Umbilical cord (tissue), 2 donors: ENCODE results near the gene SLK. TPM values are rescaled to one million over a fixed set of nuclear protein-coding genes. Genes with fewer than 3 reads are reported as not detected.

Source experiments
- DNase-seq: peaks from one replicate; pipeline ENCODE4 v3.0.0-alpha.2; 2015; ENCODE audit warnings: low spot score
- total RNA-seq: library from RNA; depleted of rRNA; stranded (reverse); fragments of >200 nt; gene quantifications from one replicate; pipeline ENCODE4 v1.2.3, GENCODE V29; 2014; ENCODE audit warnings: low replicate concordance; ENCODE audit not compliant: insufficient read depth

Gene SLK
- total RNA-seq, 1 donor from 2014 or later, result 128 TPM

DNA sequence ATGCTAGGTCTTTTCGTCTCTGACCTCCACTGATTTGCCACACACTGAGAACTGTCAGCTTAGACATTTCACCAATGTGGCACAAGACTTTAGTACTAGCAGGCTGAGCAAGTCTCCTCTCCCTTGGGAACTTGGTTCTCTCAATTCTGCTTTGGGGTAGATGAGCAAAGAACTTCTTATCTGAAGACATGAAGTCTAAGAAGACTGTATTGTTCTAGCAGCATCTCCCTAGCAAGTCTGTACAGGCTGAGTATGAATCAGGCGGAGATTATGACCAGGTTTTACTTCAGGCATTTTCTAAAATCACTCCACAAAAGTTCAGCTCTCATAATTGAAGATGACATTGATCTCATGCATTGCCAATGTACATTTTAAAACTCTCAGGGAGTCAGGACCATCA, 25.1 kb upstream of the SLK start:
- DNase-seq, result peak; percentile 36

- no peak for DNase-seq
Measured at GRCh38 chr10:103942866-103943265, 24.1 kb upstream of the SLK start.

DNA sequence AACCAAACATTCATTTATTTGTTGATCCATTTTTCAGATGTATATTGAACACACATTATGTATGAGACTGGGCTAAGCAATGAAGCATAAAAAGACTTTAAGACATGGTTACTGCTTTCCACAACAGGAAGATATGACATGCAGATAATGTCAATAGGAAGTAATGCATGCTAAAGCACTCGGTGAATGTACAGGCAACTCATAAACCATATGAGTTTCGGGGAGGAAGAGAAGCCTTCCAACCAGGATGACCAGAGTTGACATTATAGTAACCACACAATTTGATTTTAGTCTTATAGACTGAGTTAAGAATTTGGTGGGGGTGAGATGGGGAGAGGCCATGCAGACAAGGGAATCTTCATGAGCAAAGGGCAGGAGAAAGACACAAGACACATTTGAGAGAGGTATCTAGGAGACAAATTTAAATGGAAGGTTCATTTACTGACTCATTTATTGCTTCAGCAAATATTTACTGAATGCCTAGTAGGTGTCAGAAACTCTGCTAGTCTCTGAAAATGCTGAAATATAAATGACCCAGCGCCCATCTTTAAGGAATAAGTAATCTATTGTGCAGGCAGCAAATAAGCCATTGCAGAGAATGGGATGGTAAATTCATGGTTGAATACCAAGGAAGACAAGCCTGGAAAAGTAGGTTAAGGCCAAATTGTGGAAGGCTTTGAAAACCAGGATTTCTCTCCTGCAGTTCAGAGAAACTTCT, 19.0 kb upstream of the SLK start:
- no peak for DNase-seq

DNA sequence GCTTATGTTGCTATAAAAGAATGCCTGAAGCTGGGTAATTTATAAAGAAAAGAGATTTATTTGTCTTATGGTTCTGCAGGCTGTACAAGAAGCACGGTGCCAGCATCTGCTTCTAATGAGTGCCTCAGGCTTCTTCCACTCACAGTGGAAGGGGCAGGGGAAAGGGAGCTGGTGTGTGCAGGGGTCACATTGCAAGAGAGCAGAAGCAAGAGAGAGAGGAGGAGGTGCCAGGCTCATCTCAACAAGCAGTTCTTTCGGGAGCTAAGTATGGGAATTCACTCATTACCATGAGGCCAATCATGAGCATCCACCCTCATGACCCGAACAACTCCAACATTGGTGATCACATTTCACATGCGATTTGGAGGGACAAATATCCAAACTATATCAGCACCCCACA, 17.2 kb upstream of the SLK start:
- no peak for DNase-seq

DNA sequence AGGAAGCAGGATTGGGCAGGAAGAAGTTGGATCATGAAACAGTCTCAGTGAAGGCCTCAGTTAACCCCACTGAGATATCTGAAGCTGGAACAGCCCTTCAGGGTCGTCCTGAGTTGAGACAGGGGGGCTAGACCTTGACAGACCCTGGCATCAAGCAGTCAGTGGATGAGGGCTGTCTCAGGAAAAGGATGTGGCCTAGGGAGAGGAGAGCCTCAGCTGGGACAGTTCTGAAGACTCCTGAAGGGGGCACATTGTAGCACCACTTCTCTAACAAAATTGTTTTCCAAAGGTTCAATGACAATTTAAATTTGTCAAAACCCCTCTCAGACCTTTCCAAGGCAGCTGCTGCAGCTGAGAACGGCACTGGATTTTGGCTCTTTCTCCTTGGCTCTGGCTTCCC, 15.8 kb upstream of the SLK start:
- no peak for DNase-seq

DNA sequence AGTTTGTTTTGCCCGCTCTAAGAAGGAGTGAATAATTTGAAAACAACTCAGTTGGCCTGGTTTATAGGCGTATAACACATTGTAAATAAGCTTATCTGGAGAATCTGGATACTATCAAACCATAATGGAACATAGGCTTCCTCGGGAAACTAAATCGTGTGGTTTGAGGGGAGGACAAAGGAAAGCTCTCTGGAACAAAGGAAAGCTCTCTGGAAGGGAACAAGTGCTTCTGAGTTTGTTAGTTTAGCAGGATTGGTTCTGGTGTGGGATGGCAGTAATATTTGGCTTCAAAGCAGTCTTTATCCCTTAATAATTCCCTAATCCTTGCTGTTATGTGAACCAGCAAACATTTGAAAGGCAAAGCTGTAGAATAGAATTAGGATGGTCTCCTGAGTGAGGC, 15.0 kb upstream of the SLK start:
- DNase-seq, result no peak

DNA sequence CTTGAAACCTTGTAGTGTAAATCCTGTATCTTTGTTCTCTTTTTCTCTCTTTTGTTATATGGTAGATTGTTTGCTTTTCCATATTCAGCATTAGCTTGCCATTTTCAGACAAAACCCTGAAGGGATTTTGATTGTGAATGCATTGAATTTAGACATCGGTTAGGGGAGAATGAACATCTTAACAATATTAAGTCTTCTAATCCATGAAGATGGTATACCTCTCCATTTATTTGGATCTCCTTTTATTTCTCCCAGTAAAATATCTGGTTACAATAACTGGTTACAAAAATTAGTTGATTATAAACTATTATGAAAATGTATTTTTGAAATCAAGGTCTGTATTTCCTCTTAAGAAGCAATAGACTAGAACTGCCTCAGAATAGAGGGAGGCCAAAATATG, 12.4 kb upstream of the SLK start:
- DNase-seq, result no peak

DNA sequence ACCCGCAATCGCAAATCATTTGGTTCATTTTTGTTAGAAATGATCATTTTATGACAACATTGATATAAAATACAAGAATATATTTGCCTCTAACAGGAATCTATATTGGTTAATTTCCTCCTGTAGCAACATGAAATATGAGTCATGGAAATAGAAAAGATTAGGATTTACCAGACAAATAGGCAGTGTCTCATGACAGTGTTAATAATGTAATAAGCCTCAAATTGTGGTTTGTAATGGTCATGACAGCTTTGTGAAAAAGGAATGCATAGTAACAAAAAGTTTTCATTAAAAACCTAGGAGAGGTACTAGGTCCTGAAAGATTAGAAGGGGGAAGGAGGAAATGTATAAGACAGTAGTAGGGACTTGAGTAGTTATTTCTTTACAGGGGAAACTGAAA, 7.9 kb upstream of the SLK start:
- DNase-seq, result no peak

- DNase-seq, result no peak
Measured at GRCh38 chr10:103960103-103960502, 6.8 kb upstream of the SLK start.

DNA sequence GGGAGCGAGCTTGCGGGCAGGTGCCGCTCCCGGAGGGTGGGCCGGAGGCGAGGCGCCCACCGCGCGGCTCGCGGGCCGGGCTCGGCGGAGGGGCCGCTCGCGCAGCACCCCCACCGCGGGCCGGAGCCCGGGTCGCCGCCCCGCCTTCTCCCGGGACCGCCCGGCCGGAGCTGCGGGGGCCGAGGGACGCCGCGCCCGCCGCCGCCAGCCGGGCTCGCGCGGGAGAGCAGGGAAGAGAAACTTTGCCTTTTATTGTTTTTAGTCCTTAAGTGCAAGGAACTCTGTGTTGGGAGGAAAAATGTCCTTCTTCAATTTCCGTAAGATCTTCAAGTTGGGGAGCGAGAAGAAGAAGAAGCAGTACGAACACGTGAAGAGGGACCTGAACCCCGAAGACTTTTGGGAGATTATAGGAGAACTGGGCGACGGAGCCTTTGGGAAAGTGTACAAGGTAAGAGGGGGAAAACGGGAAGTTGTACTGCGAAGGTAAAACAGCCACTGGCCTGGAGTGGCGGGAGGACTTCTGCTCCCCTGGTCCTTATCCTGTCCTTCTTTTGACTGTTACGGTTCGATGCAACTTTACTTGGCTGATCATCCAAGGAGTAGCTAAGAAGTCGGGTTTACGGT, 620 bp downstream of the SLK start:
- DNase-seq, result peak; percentile 45

DNA sequence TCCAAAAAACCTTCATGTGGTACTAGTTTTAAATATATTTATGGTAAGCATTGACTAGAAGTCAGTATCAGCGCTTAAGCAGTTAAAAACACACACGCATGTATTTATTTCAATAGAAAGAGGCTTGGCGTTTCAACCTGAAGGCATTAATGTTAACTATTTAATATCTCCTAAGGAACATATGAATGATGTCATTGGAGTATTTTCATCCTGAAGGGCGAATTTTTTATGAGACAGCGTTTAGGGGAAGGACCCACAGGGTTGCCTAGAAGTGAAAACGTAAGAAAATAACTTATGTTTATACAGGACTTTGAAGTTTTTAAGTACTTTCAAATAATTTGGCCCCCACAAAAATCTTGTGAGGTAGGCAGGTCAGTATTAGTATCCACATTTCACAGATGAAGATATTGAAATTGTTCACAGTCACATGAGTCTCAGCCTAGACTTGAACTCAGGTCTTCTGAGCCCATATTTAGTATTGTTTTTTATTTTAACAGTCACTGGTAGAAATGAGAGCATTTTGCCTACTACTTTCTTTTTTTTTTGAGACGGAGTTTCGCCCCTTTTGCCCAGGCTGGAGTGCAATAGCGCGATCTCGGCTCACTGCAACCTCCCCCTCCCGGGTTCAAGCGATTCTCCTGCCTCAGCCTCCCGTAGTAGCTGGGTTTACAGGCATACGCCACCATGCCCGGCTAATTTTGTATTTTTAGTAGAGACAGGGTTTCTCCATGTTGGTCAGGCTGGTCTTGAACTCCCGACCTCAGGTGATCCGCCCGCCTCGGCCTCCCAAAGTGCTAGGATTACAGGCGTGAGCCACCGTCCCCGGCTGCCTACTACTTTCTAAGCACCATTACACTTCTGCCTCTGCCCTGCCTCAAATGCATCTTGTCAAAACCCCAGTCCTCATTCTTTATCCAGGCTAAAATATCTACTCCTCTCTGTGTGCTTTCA, 1.8 kb downstream of the SLK start:
- peak; percentile 16 for DNase-seq

- DNase-seq, result no peak
Measured at GRCh38 chr10:103969436-103969835, 2.5 kb downstream of the SLK start.

DNA sequence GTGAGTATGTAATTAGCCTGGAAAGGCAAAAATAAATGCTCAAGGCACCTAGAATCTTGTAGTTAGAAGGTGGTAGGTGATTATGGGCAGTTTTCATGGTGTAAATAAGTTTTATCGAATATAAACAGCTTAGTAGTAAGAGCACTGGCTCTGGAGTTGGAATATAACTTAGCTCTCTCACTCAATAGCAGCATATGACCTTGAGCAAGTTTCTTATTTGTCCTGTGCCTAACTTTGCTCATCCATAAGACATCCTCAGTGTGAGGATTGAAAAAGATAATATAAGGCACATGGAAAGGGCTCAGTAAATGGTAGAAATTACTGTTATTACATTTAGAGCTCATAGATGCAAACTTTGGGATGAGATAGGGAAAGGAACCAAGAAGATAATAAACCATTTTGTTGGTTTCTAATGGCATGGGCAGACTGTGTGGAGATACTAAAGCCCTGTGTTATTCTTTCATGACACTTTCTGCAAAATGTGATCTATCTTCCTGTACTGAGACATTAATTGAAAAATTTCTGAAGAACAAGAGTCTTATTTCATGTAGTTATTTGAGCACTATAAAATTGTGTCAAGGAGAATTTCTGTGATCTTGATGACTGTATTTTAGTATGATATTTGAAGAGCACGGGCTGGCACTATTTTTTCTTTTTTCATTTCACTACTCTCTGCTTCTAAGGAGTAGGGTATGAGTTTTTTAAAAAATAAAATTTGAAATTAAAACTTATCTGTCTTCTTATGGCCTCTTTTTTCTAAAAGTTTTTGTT, 3.1 kb downstream of the SLK start:
- no peak for DNase-seq

DNA sequence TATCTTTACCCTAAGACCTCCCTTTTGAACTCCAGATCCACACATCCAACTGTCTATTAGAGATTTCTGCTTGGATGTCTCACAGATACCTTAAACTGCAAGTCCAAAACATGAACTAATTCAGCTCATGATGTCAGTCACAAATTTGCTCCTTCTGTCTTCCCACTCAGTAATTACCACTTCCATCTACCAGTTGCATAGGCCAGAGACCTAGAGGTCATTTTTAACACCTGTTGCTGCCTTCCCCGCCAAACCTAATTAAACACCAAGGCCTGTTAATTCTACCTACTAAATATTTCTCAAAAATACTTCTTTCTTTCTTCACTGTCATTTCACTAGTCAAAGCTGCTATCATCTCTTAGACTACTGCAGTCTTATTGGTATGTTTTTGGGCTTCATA, 8.2 kb downstream of the SLK start:
- DNase-seq, result no peak

DNA sequence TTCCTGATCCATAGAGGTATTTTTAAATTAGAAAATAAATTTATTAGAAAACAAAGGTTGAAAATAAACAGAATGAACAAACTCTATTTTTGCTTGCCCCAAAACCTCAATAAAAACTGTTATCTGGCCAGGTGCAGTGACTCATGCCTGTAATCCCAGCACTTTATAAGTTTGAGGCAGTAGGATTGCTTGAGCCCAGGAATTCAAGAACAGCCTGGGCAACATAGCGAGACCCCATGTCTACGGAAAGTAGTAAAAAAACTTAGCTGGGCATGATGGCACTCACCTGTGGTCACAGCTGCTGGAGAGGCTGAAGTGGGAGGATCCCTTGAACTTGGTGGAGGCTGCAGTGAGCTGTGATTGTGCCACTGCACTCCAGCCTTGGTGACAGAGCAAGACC, 10.3 kb downstream of the SLK start:
- no peak for DNase-seq

DNA sequence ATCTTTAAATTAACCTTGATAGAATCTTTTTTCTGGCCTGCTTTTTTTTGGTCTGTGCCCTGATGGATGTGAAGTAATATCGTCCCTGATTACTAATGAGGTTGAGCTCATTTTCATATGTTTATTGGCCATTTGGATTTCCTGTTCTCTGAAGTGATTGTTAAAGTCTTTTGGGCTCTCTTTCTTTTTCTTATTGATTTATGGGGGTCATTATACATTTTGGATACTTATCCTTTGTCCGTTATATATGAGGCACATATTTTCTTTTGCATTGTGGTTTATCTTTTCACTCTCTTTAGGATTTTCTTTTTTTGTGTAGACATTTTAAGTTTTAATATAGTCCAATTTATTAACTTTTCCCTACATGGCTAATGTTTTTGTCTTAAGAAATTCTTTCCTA, 12.6 kb downstream of the SLK start:
- no peak for DNase-seq

- DNase-seq, result no peak
Measured at GRCh38 chr10:103980288-103980906, 13.5 kb downstream of the SLK start.

DNA sequence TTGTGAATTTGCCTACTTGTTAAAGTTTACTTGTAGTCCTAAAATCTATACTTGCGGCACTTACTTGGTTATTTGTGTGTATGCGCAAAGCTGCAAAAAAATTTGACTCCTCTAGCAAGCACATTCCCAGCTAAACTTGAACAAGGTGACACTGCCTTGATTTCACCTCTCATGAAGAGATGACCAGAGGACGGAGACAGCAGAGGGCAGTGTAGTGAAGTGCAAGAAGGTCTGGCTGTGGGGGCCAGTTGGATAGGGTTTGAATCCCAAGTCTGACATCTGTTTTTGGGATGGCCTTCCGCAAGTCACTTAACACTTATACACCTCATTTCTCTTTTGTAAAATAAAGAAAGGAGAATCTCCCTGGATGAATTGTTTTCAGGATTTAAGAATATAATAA, 15.7 kb downstream of the SLK start:
- DNase-seq, result no peak

DNA sequence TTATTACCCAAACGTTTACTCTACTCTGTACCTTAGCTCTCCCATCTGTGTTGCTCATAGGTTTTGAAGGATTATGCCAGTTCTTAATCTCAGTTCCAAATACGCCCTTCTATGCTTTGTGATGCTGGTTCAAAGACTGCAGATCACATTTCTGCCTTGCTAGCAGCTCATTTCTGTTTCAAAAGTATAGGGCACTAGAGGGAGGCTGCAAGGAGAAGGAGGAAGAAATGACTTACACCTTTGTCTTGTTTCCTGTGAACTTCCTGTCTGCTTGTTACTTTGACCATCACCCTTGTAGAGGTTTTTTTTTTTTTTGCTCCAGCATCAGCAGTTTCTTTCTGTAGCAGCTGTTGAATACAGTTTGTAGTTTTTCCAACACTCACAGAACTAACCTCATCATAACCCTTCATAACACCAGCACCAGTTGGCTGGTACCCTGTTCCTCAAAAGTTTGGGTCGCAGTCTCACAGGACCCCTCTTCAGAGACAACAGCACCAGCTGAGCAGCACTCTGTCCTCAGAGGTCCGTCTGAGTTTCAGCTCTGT, 16.5 kb downstream of the SLK start:
- no peak for DNase-seq

DNA sequence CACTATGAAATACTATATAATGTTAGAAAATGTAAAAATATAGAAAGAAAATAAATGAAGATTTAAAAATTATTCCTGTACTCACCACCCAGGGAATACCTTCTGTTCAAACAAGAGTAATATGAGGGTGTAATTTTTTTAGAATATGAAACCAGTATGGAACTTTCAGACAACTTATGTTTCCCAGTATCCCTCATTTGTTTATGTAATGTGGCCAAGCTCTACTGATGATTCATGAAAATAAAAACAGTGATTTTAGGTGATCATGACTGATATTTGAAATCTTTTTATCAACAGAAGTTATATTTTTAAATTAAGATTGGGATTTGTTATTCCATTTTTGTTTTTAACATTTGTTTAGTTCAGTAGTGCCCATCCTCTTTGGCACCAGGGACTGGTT, 18.8 kb downstream of the SLK start:
- DNase-seq, result no peak

DNA sequence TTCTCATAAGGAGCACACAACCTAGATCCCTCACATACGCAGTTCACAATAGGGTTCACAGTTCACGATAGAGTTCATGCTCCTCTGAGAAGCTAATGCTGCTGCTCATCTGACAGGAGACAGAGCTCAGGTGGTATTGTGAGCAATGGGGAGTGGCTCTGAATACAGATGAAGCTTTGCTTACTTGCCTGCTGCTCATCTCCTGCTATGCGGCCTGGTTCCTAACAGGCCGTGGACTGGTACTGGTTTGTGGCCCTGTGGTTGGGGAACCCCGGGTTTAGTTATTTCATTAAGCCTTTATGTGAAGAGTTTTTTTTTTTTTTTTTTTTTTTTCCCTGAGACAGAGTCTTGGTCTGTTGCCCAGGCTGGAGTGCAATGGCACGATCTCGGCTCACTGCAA, 19.4 kb downstream of the SLK start:
- DNase-seq, result no peak
